Upper lobe of right lung (tissue), 1 donor: ENCODE measurements around the gene DAAM1. TPM values are rescaled to one million over a fixed set of nuclear protein-coding genes. Genes with fewer than 3 reads are reported as not detected.

ENCODE experiments used
- ATAC-seq: fragments of 200-7000 bp; cut with Tn5 transposase; one replicate; pipeline ENCODE4 v1.9.1; 2020; ENCODE audit warnings: mild to moderate bottlenecking, moderate library complexity
- DNase-seq: peaks from one replicate; pipeline ENCODE4 v3.0.0-alpha.2; 2020
- H3K27ac ChIP-seq: fragments of 200-600 bp; one replicate; pipeline ENCODE4 v1.8.0; 2022
- H3K27me3 ChIP-seq: fragments of 200-600 bp; one replicate; pipeline ENCODE4 v1.8.0; 2022; ENCODE audit warnings: mild to moderate bottlenecking
- H3K36me3 ChIP-seq: fragments of 200-600 bp; one replicate; pipeline ENCODE4 v1.8.0; 2022
- H3K4me1 ChIP-seq: fragments of 200-600 bp; one replicate; pipeline ENCODE4 v1.8.0; 2022
- H3K4me3 ChIP-seq: fragments of 200-600 bp; one replicate; pipeline ENCODE4 v1.8.0; 2022; ENCODE audit warnings: mild to moderate bottlenecking
- H3K9me3 ChIP-seq: fragments of 200-600 bp; one replicate; pipeline ENCODE4 v1.8.0; 2022
- CTCF ChIP-seq: fragments of 200-600 bp; IDR thresholded peaks from one replicate; pipeline ENCODE4 v1.8.0; 2022; ENCODE audit warnings: antibody characterized with exemption
- intact Hi-C: fragments of 100-400 bp; cut with DNase I; formaldehyde crosslinking; loops from one replicate; pipeline ENCODE4 v1.11.0; 2022
- total RNA-seq: library from RNA; stranded (reverse); fragmentation: NEBNext Ultra II Directional; extraction: Animal tissue kit (Norgen Biotek cat#: 25700); gene quantifications from one replicate; pipeline ENCODE4 v1.2.1, GENCODE V29; 2021
- donor health status: DM: no; HTN: yes; CAD: no; lungs with severe emphysema.

Gene DAAM1
- total RNA-seq, 1 donor from 2014 or later, result 51.2 TPM

GRCh38 chr14:59238216-59238615 lies 49.7 kb downstream of the DAAM1 start:
- Histone ChIP-seq H3K27ac (no peak overlapping the region), H3K27me3 (no peaks in the 10 kb centered on the region), H3K4me3 (no peak overlapping the region), H3K36me3 (no peaks in the 10 kb centered on the region), H3K4me1 (peaks cover 8% of the 10 kb centered on the region), H3K9me3 (no peaks in the 10 kb centered on the region)
- no peak for TF ChIP-seq CTCF
- ATAC-seq, result no peak
- intact Hi-C loops, result no loop called here
- no peak for DNase-seq

- ATAC-seq (no peak), DNase-seq (no peak)
- TF ChIP-seq CTCF, result no peak
- H3K4me1 ChIP-seq, result peaks cover 8% of the 10 kb centered on the region
- no peaks in the 10 kb centered on the region for H3K36me3 ChIP-seq
- intact Hi-C loops, result no loop called here
- H3K27ac ChIP-seq, result no peak overlapping the region
- no peaks in the 10 kb centered on the region for H3K9me3 ChIP-seq
- no peak overlapping the region for H3K4me3 ChIP-seq
- H3K27me3 ChIP-seq, result no peaks in the 10 kb centered on the region
These were observed 50.6 kb downstream of the DAAM1 start for GRCh38 chr14:59239022-59239421.

GRCh38 chr14:59240356-59240755 lies 51.9 kb downstream of the DAAM1 start:
- H3K27ac ChIP-seq, result no peak overlapping the region
- intact Hi-C loops, result no loop called here
- DNase-seq (no peak), ATAC-seq (no peak)
- H3K27me3 ChIP-seq, result no peaks in the 10 kb centered on the region
- H3K4me3 ChIP-seq, result no peak overlapping the region
- H3K9me3 ChIP-seq, result no peaks in the 10 kb centered on the region
- no peak for TF ChIP-seq CTCF
- H3K36me3 ChIP-seq, result no peaks in the 10 kb centered on the region
- peaks cover 8% of the 10 kb centered on the region for H3K4me1 ChIP-seq

- Histone ChIP-seq H3K4me1 (peaks cover 8% of the 10 kb centered on the region), H3K27me3 (no peaks in the 10 kb centered on the region), H3K27ac (no peak overlapping the region), H3K4me3 (no peak overlapping the region), H3K9me3 (no peaks in the 10 kb centered on the region), H3K36me3 (no peaks in the 10 kb centered on the region)
- ATAC-seq (no peak), DNase-seq (no peak)
- intact Hi-C loops, result no loop called here
- TF ChIP-seq CTCF, result no peak
These were observed 52.7 kb downstream of the DAAM1 start for GRCh38 chr14:59241121-59241520.

- Histone ChIP-seq H3K4me3 (no peak overlapping the region), H3K36me3 (no peaks in the 10 kb centered on the region), H3K9me3 (no peaks in the 10 kb centered on the region), H3K27me3 (no peaks in the 10 kb centered on the region), H3K27ac (no peak overlapping the region), H3K4me1 (peaks cover 8% of the 10 kb centered on the region)
- intact Hi-C loops, result no loop called here
- no peak for TF ChIP-seq CTCF
- DNase-seq, result no peak
- no peak for ATAC-seq
These were observed 54.7 kb downstream of the DAAM1 start for GRCh38 chr14:59243174-59243573.

- intact Hi-C loops, result no loop called here
- Histone ChIP-seq H3K9me3 (no peaks in the 10 kb centered on the region), H3K36me3 (no peaks in the 10 kb centered on the region), H3K27ac (no peak overlapping the region), H3K4me3 (no peak overlapping the region), H3K27me3 (no peaks in the 10 kb centered on the region), H3K4me1 (peaks cover 8% of the 10 kb centered on the region)
- TF ChIP-seq CTCF, result no peak
- ATAC-seq, result no peak
- no peak for DNase-seq
These were observed 56.1 kb downstream of the DAAM1 start for GRCh38 chr14:59244581-59244980.
